Gastroesophageal sphincter (tissue), 4 donors: ENCODE results near the gene UBE2J2. TPM values are rescaled to one million over a fixed set of nuclear protein-coding genes. Genes with fewer than 3 reads are reported as not detected.

Experiments used
- ATAC-seq: fragments of 150-250 bp; one replicate; pipeline ENCODE4 v1.9.1; 2016; ENCODE audit warnings: mild to moderate bottlenecking, moderate library complexity
- H3K27ac ChIP-seq, 4 donors: fragments of 200-600 bp; sonication (generic) in 3 of 4; 1 replicate in 3 of 4; 2 replicates in 1 of 4; pipeline ENCODE4 v1.5.1; 2016 to 2019
- H3K27me3 ChIP-seq: fragments of 200-600 bp; sonication (generic); one replicate; pipeline ENCODE4 v1.5.1; 2019
- H3K36me3 ChIP-seq, 2 donors: fragments of 200-600 bp; sonication (generic); one replicate each; pipeline ENCODE4 v1.5.1; 2019; ENCODE audit warnings: control low read depth in 1 of 2
- H3K4me1 ChIP-seq, 3 donors: fragments of 200-600 bp; sonication (generic); 1 replicate in 2 of 3; 2 replicates in 1 of 3; pipeline ENCODE4 v1.5.1; 2016 to 2019; ENCODE audit warnings: control low read depth in 2 of 3
- H3K4me3 ChIP-seq, 2 donors: fragments of 200-600 bp; sonication (generic); one replicate each; pipeline ENCODE4 v1.5.1; 2019; ENCODE audit warnings: mild to moderate bottlenecking in 1 of 2, moderate library complexity in 1 of 2
- H3K9me3 ChIP-seq, 3 donors: fragments of 200-600 bp; sonication (generic); one replicate each; pipeline ENCODE4 v1.5.1; 2017 to 2019; ENCODE audit warnings: control low read depth in 2 of 3
- CTCF ChIP-seq, 4 experiments: fragments of 200-600 bp in 2 of 4; fragments of 450-650 bp in 2 of 4; sonication (generic) in 1 of 4; IDR thresholded peaks; one replicate each; pipeline ENCODE4 v1.5.1; 2017 to 2019; ENCODE audit warnings: antibody characterized with exemption in 4 of 4, mild to moderate bottlenecking in 2 of 4, moderate library complexity in 2 of 4
- EP300 ChIP-seq: sonication (generic); formaldehyde crosslinking; IDR thresholded peaks from one replicate; pipeline ENCODE4 v1.6.1; 2017; ENCODE audit warnings: antibody characterized with exemption, mild to moderate bottlenecking
- POLR2A ChIP-seq, 2 donors: fragments of 450-650 bp; IDR thresholded peaks; one replicate each; pipeline ENCODE4 v1.6.1; 2017; ENCODE audit warnings: antibody characterized with exemption in 2 of 2, mild to moderate bottlenecking in 2 of 2, moderate library complexity in 1 of 2
- POLR2AphosphoS5 ChIP-seq: sonication (generic); formaldehyde crosslinking; IDR thresholded peaks from one replicate; pipeline ENCODE4 v1.6.1; 2017; ENCODE audit warnings: antibody characterized with exemption
- WGBS, 2 donors: methylation state at CpG; one replicate each; pipeline ENCODE4 v1.1.5; 2018; ENCODE audit warnings: low coverage in 1 of 2; 5-methylcytosine and 5-hydroxymethylcytosine counted together
- total RNA-seq, 4 donors: library from RNA; depleted of rRNA; stranded (reverse); fragments of >200 nt; gene quantifications; one replicate each; pipeline ENCODE4 v1.1.0, GENCODE V29; 2016

Gene UBE2J2
- total RNA-seq, 4 donors from 2014 or later: 28.1 to 47.0 (median 37.9) TPM

- H3K27me3 ChIP-seq: peaks cover 11% of the 10 kb centered on the region
- peaks cover 0 to 28% of the 10 kb centered on the region in 2 donors for H3K36me3 ChIP-seq
- peak overlapping the region in 1 of 4 donors; percentile 38 for H3K27ac ChIP-seq
- peak overlapping the region in 1 of 2 donors; percentile 40 for H3K4me3 ChIP-seq
- H3K9me3 ChIP-seq: no peaks in the 10 kb centered on the region
- ATAC-seq: peak; percentile 26
- peaks cover 0 to 32% (median 0%) of the 10 kb centered on the region in 3 donors for H3K4me1 ChIP-seq
- WGBS, 2 donors: 25% methylated on average over 3 of the region's 24 CpGs; no CpG with 5 or more reads in 1 of the 2 donors
- TF ChIP-seq POLR2A (IDR thresholded peaks at IDR 0.05): no peak
- no peak for TF ChIP-seq CTCF (IDR thresholded peaks at IDR 0.05)
- TF ChIP-seq POLR2AphosphoS5: no peak
- no peak for TF ChIP-seq EP300
Measured at GRCh38 chr1:1212780-1213344, 60.8 kb downstream of the UBE2J2 start.

- ATAC-seq: no peak
- peak overlapping the region in 1 of 2 donors; percentile 40 for H3K4me3 ChIP-seq
- TF ChIP-seq POLR2A (IDR thresholded peaks at IDR 0.05): no peak
- no peak for TF ChIP-seq CTCF (IDR thresholded peaks at IDR 0.05)
- H3K27ac ChIP-seq: peak overlapping the region in 1 of 4 donors; percentile 38
- no CpG with 5 or more reads among the region's 28 CpGs for WGBS, 2 donors
- H3K9me3 ChIP-seq: no peaks in the 10 kb centered on the region
- H3K36me3 ChIP-seq: peaks cover 0 to 18% of the 10 kb centered on the region in 2 donors
- peaks cover 0 to 36% (median 0%) of the 10 kb centered on the region in 3 donors for H3K4me1 ChIP-seq
- H3K27me3 ChIP-seq: peaks cover 22% of the 10 kb centered on the region
Measured at GRCh38 chr1:1211541-1212441, 61.9 kb downstream of the UBE2J2 start.

- H3K27ac ChIP-seq: no peak overlapping the region
- H3K9me3 ChIP-seq: no peaks in the 10 kb centered on the region
- H3K36me3 ChIP-seq: peaks cover 0 to 9% of the 10 kb centered on the region in 2 donors
- no peak overlapping the region for H3K4me3 ChIP-seq
- no peak for ATAC-seq
- H3K4me1 ChIP-seq: peaks cover 0 to 45% (median 6%) of the 10 kb centered on the region in 3 donors
- no peak for TF ChIP-seq POLR2AphosphoS5
- no peak for TF ChIP-seq EP300
- no peak for TF ChIP-seq CTCF (IDR thresholded peaks at IDR 0.05)
- TF ChIP-seq POLR2A (IDR thresholded peaks at IDR 0.05): no peak
- peaks cover 30% of the 10 kb centered on the region for H3K27me3 ChIP-seq
- 90% methylated on average over 2 of the region's 31 CpGs; no CpG with 5 or more reads in 1 of the 2 donors for WGBS, 2 donors
Measured at GRCh38 chr1:1210726-1211540, 62.7 kb downstream of the UBE2J2 start.

- H3K27ac ChIP-seq: no peak overlapping the region
- TF ChIP-seq EP300: no peak
- no peak for TF ChIP-seq CTCF (IDR thresholded peaks at IDR 0.05)
- TF ChIP-seq POLR2AphosphoS5: no peak
- no peak for TF ChIP-seq POLR2A (IDR thresholded peaks at IDR 0.05)
- H3K27me3 ChIP-seq: peaks cover 51% of the 10 kb centered on the region
- 33 to 83% methylated on average over 4 to 8 of the region's 38 CpGs for WGBS, 2 donors
- H3K36me3 ChIP-seq: no peaks in the 10 kb centered on the region
- H3K4me3 ChIP-seq: no peak overlapping the region
- H3K4me1 ChIP-seq: peaks cover 0 to 40% (median 6%) of the 10 kb centered on the region in 3 donors
- ATAC-seq: no peak
- H3K9me3 ChIP-seq: no peaks in the 10 kb centered on the region
Measured at GRCh38 chr1:1208713-1209433, 64.8 kb downstream of the UBE2J2 start.
